Esophagus (tissue), 2 donors: ENCODE measurements around the gene GARIN5B. TPM values are rescaled to one million over a fixed set of nuclear protein-coding genes. Genes with fewer than 3 reads are reported as not detected.
"Not testable (repeated sequence)": the region's sequence is repeated elsewhere in the genome, so short reads cannot be mapped to it uniquely, and the experiment has no call there.

ENCODE experiments used
- H3K27ac ChIP-seq, 2 donors: one replicate each; pipeline ENCODE4 v1.5.1; 2013; ENCODE audit warnings: low read depth in 2 of 2, mild to moderate bottlenecking in 2 of 2, inconsistent platforms in 1 of 2, low read length in 1 of 2, moderate library complexity in 1 of 2
- H3K27me3 ChIP-seq, 2 donors: one replicate each; pipeline ENCODE4 v1.6.1; 2013; ENCODE audit warnings: low read length in 2 of 2, control low read depth in 1 of 2, mild to moderate bottlenecking in 1 of 2; ENCODE audit not compliant: insufficient read depth in 2 of 2, control insufficient read depth in 1 of 2
- H3K36me3 ChIP-seq, 2 donors: one replicate each; pipeline ENCODE4 v1.6.1; 2013; ENCODE audit warnings: low read length in 1 of 2; ENCODE audit not compliant: control insufficient read depth in 2 of 2, insufficient read depth in 2 of 2
- H3K4me1 ChIP-seq, 2 donors: one replicate each; pipeline ENCODE4 v1.6.1; 2013; ENCODE audit warnings: low read length in 1 of 2; ENCODE audit not compliant: control insufficient read depth in 2 of 2, insufficient read depth in 2 of 2
- H3K4me3 ChIP-seq, 2 donors: one replicate each; pipeline ENCODE4 v1.5.1; 2013; ENCODE audit warnings: low read length in 2 of 2, mild to moderate bottlenecking in 2 of 2, low read depth in 1 of 2, moderate library complexity in 1 of 2
- H3K9me3 ChIP-seq, 2 donors: one replicate each; pipeline ENCODE4 v1.6.1; 2013; ENCODE audit warnings: mild to moderate bottlenecking in 2 of 2, low read depth in 1 of 2, low read length in 1 of 2, moderate library complexity in 1 of 2; ENCODE audit not compliant: control insufficient read depth in 2 of 2, insufficient read depth in 1 of 2
- WGBS, 2 donors: extraction: QIAGEN DNeasy Blood & Tissue Kit; methylation state at CpG; one replicate each; pipeline ENCODE4 v1.1.7; 2013; 5-methylcytosine and 5-hydroxymethylcytosine counted together
- polyA plus RNA-seq, 2 donors: library from polyadenylated mRNA; stranded (reverse); fragments of 200-250 nt; gene quantifications; one replicate each; pipeline ENCODE4 v1.2.3, GENCODE V29; 2013
- donor health status: healthy with polysubstance abuse.
- donor health status: Bipolar disorder and iron deficiency.

The GARIN5B gene
- polyA plus RNA-seq, 2 donors, result not detected

GRCh38 chr19:55328774-55329318 lies 34.2 kb downstream of the GARIN5B start:
- not testable (repeated sequence) for H3K4me3 ChIP-seq, H3K36me3 ChIP-seq, H3K27ac ChIP-seq, H3K27me3 ChIP-seq, H3K9me3 ChIP-seq, H3K4me1 ChIP-seq
- WGBS, 2 donors, result 64 to 68% methylated on average over 4 of the region's 4 CpGs

GRCh38 chr19:55325172-55325571 lies 37.9 kb downstream of the GARIN5B start, which contains the start of gene TMEM150B:
Gene TMEM150B, minus strand, starts transcription at chr19:55325341. Its CDS starts 4,305 bp downstream, at chr19:55321036.
- WGBS, 2 donors, result 76 to 81% methylated on average over 14 of the region's 14 CpGs
- H3K9me3 ChIP-seq, result no peaks in the 10 kb centered on the region
- H3K36me3 ChIP-seq, result no peaks in the 10 kb centered on the region
- peaks cover 0 to 1% of the 10 kb centered on the region in 2 donors for H3K4me1 ChIP-seq
- no peak within 1 kb of the TSS for H3K27ac ChIP-seq
- no peaks in the 10 kb centered on the region for H3K27me3 ChIP-seq
- H3K4me3 ChIP-seq, result no peak within 1 kb of the TSS

GRCh38 chr19:55324662-55325061 lies 38.4 kb downstream of the GARIN5B start:
- H3K4me3 ChIP-seq, result no peak overlapping the region
- H3K27ac ChIP-seq, result no peak overlapping the region
- H3K9me3 ChIP-seq, result no peaks in the 10 kb centered on the region
- peaks cover 0 to 4% of the 10 kb centered on the region in 2 donors for H3K4me1 ChIP-seq
- no peaks in the 10 kb centered on the region for H3K36me3 ChIP-seq
- no peaks in the 10 kb centered on the region for H3K27me3 ChIP-seq
- 45 to 56% methylated on average over 6 of the region's 6 CpGs for WGBS, 2 donors

- no peak overlapping the region for H3K27ac ChIP-seq
- H3K27me3 ChIP-seq, result no peaks in the 10 kb centered on the region
- peaks cover 0 to 4% of the 10 kb centered on the region in 2 donors for H3K4me1 ChIP-seq
- no peak overlapping the region for H3K4me3 ChIP-seq
- WGBS, 2 donors, result 64 to 70% methylated on average over 12 of the region's 12 CpGs
- H3K9me3 ChIP-seq, result no peaks in the 10 kb centered on the region
- H3K36me3 ChIP-seq, result no peaks in the 10 kb centered on the region
These were observed 40.7 kb downstream of the GARIN5B start for GRCh38 chr19:55322204-55322885.

DNA sequence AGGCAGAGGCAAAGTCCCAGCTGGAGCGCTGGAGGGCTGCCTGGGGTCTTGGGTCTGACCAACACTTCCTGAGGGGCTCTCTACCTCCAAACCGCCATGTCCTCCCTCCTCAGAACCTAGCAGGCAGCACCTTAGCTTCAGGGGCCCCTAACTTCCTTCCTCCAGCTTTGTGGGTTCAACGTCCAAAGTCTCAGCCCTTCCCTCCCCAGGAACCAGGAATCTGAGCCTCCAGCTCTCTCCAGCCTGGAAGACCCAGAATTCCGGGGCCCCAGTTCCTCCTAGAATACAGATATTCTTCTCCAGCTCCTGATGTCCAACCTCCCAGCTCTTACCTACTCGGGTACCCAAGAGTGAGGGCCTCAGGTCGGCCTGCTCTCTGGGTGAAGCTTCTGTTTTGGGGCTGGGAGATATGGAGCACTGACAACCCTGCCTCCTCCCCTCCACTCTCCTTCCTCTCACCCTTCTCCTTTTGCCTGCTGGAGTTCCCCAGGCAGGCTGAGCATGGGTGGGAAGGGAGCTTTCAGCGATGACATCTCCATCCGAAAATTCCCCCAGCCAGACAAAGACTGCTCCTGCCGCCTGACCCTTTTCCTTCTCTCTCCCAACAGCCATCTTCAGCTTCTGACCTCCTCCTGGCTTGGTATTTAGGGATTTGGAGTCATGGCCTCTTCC lies 41.5 kb downstream of the GARIN5B start:
- Histone ChIP-seq H3K27ac (no peak overlapping the region), H3K9me3 (no peaks in the 10 kb centered on the region), H3K4me3 (no peak overlapping the region), H3K4me1 (peaks cover 0 to 4% of the 10 kb centered on the region in 2 donors), H3K36me3 (no peaks in the 10 kb centered on the region), H3K27me3 (no peaks in the 10 kb centered on the region)
- 62 to 73% methylated on average over 9 of the region's 9 CpGs for WGBS, 2 donors

- 77 to 91% methylated on average over 8 of the region's 8 CpGs for whole genome bisulfite sequencing, 2 donors
- no peak overlapping the region for H3K27ac ChIP-seq
- H3K27me3 ChIP-seq, result no peaks in the 10 kb centered on the region
- no peaks in the 10 kb centered on the region for H3K9me3 ChIP-seq
- no peaks in the 10 kb centered on the region for H3K36me3 ChIP-seq
- peaks cover 0 to 4% of the 10 kb centered on the region in 2 donors for H3K4me1 ChIP-seq
- no peak overlapping the region for H3K4me3 ChIP-seq
These were observed 42.1 kb downstream of the GARIN5B start for GRCh38 chr19:55320844-55321419.

GRCh38 chr19:55319785-55320184 lies 43.3 kb downstream of the GARIN5B start:
- no peak overlapping the region for H3K4me3 ChIP-seq
- no peaks in the 10 kb centered on the region for H3K36me3 ChIP-seq
- no peaks in the 10 kb centered on the region for H3K27me3 ChIP-seq
- 19 to 23% methylated on average over 21 of the region's 21 CpGs for WGBS, 2 donors
- peaks cover 0 to 4% of the 10 kb centered on the region in 2 donors for H3K4me1 ChIP-seq
- no peak overlapping the region for H3K27ac ChIP-seq
- no peaks in the 10 kb centered on the region for H3K9me3 ChIP-seq

DNA sequence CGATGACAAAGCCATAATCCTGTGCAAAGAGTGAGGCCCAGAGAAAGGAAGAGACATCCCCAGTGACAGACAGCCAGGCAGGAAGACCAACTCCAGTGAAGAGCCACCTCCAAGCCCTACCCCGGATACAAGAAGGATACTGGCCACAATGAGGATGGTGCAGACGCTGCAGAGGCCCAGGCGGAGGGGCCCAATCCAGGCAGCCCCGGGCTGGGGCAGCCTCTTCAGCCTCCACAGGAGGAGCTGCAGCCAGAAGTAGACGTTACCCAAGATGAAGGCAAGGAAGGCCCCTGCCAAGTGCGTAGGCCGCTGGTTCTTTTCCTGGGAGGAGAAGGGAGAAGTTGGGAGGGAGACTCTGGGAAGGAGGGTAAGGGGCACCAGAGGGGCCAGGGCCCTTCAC lies 46.4 kb downstream of the GARIN5B start:
- H3K27me3 ChIP-seq, result no peaks in the 10 kb centered on the region
- no peak overlapping the region for H3K27ac ChIP-seq
- no peaks in the 10 kb centered on the region for H3K36me3 ChIP-seq
- H3K4me3 ChIP-seq, result no peak overlapping the region
- no peaks in the 10 kb centered on the region for H3K9me3 ChIP-seq
- H3K4me1 ChIP-seq, result peaks cover 0 to 4% of the 10 kb centered on the region in 2 donors
- WGBS, 2 donors, result 78 to 88% methylated on average over 8 of the region's 8 CpGs

DNA sequence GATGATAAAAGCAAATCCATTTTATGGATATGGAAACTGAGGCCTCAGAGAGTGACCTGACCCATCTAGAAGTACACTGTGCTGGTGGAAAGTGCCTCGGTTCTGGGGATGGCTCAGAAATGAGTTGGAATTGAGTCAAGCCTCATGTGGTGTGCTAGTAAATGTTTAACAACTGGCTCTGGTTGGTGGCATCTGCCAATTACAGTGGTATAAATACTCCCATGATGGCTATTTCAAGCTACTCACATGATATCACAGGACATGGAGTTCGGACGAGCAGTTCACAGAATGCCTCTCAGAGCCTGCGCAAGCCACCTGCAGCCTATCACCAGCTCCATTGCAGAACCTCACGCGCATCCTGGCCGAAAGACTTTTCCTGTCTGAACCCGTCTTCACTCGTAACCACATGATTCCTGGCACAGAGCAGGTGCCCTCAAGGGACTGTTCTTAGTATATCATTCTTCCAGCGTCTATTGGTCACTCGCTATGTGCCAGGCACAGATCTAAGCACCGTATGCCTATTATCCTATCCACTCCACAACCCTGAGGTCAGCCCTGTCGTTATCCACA lies 47.0 kb downstream of the GARIN5B start:
- peaks cover 0 to 4% of the 10 kb centered on the region in 2 donors for H3K4me1 ChIP-seq
- H3K27ac ChIP-seq, result no peak overlapping the region
- no peak overlapping the region for H3K4me3 ChIP-seq
- H3K9me3 ChIP-seq, result no peaks in the 10 kb centered on the region
- H3K36me3 ChIP-seq, result no peaks in the 10 kb centered on the region
- whole genome bisulfite sequencing, 2 donors, result 69 to 82% methylated on average over 13 of the region's 13 CpGs
- H3K27me3 ChIP-seq, result no peaks in the 10 kb centered on the region
